HL-60/S4 treated with retinoic acid at 250 ng/mL for 4 days and 3 days (cell line): Measurements from ENCODE around the gene PTGES3.
"Not testable (repeated sequence)": the region's sequence is repeated elsewhere in the genome, so short reads cannot be mapped to it uniquely, and the experiment has no call there.

Source experiments
- in situ Hi-C: fragments of 300-500 bp; cut with MboI; formaldehyde crosslinking; loops from 2 replicates; pipeline ENCODE4 v1.7.0; 2022; ENCODE audit warnings: low sequenced_read_pairs

Gene PTGES3

DNA sequence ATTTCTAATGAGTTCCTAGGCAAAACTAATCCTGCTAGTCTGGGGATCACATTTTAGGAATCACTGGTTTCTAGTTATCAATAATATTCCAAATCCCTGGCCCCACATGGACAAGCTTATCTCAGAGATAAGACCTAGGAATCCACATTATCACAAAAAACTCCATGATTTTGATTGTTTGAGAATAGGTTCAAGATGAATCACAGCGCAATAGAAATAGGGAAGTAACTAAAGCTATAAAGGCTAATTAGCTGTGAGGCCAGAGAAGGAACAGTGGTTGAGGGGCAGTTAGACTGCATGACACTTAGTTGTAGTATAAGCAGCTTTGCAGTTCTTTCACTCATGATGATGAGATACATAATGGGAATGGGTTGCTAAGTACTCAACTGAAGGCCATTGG lies 29.2 kb downstream of the PTGES3 start:
- in situ Hi-C loops: no loop called here

DNA sequence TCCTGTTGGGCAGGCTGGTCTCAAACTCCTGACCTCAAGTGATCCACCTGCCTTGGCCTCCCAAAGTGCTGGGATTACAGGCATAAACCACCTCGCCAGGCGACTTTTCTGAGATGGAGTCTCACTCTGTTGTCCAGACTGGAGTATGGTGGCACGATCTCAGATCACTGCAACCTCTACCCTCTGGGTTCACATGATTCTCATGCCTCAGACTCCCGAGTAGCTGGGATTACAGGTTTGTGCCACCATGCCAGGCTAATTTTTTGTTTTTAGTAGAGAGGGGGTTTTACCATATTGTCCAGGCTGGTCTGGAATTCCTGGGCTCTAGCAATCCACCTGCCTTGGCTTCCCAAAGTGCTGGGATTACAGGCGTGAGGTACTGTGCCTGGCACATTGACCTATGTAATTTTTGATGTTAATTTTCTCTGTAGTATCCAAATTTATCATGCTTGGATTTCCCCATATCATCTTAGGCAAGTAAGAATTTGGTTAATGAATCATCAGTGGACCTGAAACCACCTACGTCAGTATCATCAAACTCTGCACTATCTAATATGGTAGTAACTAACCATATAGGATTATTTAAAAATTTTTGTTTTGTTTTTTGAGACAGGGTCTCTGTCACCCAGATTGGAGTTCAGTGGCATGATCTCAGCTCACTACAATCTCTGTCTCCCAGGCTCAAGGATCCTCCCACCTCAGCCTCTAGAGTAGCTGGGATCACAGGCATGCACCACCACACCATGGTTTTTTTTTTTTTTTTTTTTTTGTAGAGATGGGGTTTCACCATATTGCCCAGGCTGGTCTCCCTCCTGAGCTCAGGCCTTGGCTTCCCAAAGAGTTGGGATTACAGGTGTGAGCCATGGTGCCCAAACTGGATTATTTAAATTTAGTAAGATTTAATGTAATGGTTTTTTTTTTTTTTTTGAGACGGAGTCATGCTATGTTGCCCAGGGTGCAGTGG lies 30.4 kb downstream of the PTGES3 start:
- in situ Hi-C loops: no loop called here

DNA sequence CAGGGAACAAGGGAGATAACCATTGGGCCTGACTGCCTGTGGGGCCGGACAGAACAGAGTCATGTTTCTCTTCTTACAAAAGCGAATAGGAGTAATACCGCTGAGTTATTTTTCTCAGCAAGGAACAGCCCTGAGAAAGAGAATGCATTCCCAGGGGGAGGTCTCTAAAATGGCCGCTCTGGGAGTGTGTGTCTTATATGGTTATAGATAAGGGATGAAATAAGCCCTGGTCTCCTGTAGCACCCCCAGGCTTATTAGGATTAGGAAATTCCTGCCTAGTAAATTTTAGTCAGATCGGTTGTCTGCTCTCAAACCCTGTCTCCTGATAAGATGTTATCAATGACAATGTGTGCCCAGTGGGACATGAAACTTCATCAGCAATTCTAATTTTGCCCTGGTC lies 34.3 kb downstream of the PTGES3 start:
- in situ Hi-C loops: not testable (repeated sequence)

DNA sequence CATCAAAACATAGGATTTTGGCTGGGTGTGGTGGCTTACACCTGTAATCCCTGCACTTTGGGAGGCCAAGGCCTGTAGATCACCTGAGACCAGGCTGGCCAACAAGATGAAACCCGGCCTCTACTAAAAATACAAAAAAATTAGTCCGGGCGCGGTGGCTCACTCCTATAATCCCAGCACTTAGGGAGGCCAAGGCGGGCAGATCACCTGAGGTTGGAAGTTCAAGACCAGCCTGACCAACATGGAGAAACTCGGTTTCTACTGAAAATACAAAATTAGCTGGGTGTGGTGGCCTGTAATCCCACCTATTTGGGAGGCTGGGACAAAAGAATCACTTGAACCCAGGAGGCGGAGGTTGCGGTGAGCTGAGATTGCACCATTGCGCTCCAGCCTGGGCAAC lies 40.1 kb downstream of the PTGES3 start:
- in situ Hi-C loops: not testable (repeated sequence)

DNA sequence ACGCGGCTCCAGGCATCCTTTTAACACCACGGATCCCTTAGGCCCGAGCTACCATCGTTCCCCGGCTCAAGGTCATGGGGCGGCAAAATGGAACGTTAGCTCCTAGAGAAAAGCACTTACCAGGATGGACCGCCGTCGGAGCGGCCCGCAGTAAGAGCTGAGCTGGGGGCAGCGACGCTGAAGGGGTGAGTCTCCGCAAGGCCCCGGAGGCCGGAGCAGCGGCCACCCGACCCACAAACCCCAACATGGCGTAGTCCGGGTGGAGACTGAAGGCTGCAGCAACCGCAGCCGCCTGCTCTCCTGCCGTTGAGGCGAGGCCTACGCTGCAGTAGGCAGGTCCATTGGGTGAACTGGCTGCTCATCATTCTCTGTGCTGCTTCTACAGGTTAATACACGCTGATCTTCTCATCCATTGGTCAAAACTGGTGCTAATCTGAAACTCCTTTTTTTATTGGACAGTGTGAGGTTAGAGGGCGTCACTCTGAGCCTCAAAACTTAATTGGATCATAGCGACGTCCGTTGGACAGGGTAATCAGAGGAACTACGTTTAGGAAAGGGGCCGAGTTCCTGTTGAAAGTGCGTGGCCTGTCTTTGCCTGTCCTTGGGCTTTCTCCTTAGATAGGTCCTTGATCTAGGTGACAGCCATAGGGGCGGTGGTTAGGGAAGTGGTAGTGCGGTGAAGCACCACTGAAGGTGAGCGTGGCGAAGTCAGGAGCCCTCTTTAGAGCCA lies 42.2 kb downstream of the PTGES3 start, which contains the start of gene ATP5F1B:
ATP5F1B (minus strand) TSS at position 268 of the 730 bp plus-strand sequence; CDS start at position 247, 21 bp downstream.
- in situ Hi-C loops: no loop called here

DNA sequence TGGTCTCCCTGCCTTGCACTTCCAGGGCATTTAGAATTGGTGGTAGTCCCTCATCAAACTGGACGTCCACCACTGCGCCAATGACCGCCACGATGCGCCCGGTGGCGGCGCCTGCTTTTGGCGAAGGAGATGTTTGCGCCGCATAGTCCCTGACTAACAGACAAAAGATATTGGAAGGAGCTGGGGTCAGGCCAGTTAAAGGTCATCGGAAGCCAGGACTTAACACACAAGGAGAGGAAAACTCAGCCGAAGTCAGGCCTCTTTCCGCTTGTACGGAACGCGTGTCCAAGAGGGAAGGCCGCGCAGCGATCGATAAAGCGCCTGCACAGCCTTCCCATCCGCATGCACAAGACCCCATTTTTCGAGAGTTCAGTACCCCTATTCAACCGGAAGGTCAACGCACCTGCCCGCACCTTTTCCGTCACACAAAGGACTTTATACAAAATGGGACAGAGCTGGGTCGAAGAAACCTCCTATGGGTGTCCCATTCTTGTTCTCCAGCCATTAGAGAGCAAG lies 42.8 kb downstream of the PTGES3 start:
- in situ Hi-C loops: no loop called here

DNA sequence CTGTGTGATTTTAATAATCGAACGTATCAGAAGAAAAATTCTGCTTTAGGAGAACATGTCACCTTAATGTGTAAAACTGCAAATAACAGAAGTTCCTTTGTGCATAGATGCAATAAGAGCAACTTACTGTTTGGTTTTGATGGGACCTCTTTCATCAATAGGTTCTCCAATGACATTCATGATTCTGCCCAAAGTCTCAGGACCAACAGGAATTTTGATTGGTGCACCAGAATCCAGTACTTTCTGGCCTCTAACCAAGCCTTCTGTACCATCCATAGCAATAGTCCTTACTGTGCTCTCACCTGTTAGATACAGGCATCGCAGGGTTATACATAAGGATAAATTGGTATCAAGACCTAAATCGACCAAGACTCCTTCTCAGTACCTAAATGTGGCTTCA lies 43.4 kb downstream of the PTGES3 start:
- in situ Hi-C loops: no loop called here

DNA sequence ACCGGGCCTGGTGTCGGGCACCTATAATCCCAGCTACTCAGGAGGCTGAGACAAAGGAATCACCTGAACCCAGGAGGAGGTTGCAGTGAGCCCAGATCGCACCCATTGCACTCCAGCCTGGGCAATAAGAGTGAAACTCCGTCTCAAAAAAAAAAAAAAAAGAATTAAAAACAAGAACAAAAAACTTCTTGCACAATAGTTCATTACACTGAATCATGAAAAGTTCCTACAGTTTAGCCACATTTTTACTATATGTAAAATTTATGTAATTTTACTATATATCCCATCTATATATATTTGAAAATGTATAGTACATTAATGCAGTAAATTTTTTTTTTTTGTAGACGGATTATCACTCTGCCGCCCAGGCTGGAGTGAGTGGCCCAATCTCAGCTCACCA lies 46.9 kb downstream of the PTGES3 start:
- in situ Hi-C loops: no loop called here

DNA sequence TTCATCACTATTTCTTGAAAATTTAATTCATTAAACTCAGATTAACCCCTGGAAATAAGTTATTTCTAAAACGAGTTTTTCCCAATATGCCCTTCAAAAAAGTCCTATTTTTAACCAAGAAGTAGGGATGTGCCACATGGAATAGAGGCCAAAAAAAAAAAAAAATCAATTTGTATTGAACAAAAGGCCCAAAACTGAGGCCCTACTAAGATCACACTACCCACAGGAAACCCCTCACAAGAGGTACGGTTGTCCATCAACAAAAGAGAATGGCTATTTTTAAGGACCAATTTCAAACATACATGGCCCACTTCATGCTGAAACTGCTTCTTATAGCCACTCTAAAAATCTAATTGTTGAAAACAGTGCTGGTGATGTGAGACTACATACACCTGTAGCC lies 50.5 kb downstream of the PTGES3 start:
- in situ Hi-C loops: no loop called here

DNA sequence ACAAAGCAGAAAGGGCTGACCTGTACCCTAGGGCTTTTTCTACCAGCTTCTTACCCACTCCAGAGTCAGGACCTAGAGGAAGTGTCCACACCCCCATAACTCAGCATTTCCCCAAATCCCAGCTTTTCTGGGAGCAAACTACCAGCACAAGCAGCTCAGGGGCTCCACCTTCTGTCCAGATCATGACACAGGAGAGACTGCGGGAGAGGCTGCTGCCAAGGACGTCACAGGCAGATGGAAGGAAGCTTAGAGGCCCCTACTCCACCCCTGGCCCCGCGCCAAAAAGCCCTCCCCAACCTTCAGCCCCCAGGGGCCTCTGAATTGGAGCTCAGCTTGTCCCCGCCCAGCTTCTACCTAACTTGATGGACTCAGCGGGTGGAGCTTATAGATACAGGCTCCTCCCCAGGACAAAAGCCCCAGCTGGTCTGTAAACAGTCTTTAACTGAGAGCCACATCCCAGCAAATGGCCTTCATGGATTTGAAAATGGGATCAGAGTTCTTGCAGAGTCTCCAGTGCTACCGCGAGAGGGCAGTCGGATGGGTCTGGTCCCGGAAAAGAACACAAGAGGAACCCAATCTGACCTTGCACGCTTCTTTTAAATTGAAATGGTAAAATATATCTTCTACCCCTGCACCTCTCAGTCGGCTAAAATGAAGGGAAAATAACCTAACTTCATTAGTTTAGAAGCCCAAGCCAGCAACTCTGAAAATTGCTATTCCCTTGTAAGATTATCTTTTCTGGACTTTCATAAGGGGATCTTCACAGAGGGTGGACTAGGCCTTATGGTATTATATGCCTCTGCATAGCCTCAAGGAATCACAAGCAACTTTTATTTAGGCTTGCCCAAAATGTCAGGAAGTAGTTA lies 51.2 kb downstream of the PTGES3 start:
- in situ Hi-C loops: no loop called here

DNA sequence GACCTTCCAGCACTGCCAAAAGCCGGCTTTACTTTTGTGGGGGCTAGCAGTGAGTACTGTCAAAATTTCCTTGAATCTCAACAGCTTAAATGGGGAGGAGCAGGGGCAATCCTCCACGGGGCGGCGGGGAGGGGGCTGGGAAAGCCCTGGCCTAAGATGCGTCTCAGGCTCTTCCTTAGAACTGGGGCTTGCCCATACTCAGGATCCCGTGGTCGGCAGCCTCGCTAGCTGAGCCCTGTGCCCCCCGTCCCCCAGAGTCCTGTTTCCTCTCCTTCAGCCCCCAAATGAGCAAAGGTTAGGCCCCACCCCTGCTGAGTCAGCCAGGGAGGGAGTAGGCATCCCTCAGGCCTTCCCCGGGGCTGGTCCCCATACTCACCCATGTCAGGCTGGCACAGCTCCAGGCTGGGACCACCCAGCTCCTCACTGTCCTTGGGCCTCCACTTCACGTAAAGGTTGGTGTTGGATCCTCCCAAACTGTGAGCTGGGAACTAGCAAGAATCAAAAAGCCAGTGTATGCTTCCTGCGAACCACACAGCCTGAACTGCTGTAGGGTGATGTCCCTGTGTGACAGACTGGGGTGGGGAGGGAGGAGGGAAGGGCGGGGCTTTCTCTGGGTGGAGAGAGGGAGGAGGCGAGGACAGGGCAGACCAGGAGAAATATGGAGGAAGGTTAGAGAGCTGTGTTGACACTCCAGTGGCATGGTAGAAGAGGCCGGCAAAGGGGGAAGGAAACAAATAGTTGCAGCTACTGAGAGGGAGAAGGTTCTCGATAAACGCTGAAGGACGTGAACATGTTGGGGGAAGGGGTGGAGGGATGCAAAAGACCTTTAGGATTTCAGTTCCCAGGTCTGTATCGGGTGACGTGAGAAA lies 52.0 kb downstream of the PTGES3 start:
- in situ Hi-C loops: no loop called here

DNA sequence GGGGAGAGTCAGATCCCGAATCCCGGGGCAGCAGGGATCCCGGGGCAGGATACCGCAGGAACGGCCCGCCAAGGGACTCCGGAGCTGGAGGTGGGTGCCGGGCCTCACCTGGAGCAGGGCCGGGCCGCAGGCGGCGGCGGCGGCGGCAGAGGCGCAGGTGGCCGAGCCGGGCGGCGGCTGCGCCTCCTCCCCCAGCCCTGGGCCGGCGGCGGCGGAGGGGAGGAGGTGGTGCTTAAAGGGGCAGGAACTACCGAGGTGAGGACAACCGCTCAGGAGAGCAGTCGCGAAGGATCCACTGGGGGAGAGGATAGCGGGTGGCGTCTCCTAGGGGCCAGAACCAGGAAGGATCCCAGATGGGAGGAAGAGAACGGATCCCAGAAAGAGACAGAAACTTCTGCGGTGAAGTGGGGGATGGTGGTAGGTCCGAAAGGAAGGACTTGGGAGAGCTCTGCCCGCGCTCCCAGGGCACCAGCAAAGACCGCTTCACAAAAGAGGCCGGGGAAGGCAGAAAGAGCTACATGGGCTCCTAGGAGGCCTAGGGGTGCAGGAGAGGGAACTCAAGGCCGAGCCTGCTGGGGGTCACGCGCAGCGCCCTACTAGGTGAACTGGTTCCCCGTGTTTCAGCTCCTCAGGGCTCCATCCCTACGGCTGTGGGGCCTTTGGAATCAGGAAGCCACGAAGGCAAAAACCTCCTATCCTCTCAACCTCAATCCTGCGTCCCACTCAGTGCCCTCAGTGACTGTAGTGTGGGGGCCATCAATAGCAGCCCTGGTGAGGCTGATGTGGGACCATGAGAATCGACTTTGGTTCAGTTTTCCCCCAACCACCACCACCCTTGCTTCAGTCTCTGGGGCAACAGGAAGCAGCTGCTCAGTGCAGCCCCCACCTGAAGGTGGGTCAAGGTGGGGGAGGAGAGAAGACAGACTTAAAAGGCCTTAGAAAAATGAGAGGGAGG lies 53.0 kb downstream of the PTGES3 start:
- in situ Hi-C loops: no loop called here

DNA sequence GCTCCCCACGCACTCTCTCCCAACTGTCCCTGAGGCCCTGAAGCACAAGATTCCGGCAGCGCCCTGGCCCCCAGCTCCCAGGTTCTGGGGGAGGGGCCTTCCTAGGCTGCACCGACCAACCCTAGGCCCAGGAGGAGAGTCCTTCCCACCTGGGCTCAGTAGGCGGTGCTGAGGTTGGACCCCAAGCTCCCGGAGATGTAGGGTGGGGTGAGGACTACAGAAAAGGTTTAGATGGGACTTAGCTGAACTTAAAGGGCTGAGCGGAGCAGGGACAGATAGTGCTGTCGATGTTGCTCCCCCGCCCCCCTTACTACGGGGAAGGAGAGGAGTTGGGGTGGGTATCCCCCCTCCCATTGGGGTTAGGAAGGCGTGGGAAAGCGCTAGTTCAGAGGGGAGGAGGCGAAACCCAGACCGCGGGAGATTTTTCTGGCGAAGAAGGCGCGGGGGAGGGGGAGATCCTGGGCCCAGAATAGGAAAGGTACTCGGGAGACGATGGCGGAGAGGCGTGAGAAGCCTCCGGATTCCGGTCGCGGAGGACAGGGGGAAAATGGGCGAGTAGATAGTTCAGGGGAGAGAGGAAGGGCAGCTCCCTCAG lies 53.7 kb downstream of the PTGES3 start:
- in situ Hi-C loops: no loop called here

DNA sequence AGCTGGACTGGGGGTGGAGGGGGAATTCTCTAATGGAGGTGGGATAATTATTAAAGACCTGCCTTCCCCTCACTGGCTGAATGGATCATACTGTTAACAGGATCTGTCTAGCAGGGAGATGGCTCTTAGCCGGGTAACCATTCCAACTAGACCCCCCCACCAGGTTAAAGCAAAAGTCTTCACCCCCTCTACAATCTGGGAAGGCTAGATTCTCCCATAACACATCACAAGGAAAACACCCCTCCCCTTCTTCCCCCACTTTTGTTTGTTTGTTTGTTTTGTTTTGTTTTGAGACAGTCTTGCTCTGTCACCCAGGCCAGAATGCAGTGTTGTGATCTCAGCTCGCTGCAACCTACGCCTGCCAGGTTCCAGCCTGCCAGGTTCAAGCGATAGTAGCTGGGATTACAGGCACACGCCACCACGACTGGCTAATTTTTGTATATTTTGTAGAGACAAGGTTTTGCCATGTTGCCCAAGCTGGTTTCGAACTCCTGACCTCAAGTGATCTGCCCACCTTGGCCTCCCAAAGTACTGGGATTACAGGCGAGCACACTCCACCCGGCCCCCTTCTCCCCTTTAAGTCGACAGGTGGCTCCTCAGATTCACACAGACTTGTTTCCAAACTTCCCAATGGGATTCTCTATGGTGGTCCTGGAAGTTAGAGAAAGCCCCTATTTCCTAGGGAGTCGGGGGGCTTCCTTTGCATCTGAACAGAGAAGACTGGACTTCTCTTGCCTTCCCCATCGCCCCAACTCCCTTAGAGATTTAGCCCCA lies 54.4 kb downstream of the PTGES3 start:
- in situ Hi-C loops: no loop called here

DNA sequence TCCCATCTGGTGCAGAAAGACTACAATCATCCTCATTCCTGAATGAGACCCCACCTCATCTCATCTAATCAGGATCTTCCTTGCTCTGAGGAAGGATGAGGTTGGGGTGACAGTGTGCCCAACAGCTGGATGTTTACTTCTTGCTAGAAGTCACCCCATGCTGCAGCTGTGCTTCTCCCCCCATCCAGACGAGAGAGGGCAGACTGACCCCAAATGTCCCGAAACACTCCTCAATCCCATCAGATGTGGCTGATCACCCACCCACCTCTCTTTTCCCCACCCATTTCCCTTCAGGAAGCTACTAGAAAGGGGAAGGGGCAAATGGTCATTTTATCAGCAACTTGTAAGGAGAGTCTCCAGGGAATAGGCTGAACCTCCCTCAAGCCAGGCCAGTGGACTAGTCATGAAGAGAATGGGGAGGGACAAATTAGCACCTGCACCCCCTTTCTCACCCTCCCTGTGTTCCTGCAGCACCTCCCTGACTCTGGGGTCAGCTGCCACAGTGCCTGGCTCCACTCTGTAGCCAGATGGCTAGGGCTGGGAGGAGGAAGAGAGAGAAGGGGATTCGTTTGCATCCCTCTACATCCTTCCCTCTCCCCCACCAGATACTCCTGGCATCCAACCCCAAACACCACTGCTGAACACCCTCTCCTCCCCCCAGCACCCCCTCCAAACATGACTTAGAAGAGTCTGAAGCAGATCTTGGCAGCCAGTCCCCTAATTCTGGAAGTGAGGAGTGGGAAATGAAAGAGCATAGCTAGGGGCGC lies 55.2 kb downstream of the PTGES3 start:
- in situ Hi-C loops: no loop called here

DNA sequence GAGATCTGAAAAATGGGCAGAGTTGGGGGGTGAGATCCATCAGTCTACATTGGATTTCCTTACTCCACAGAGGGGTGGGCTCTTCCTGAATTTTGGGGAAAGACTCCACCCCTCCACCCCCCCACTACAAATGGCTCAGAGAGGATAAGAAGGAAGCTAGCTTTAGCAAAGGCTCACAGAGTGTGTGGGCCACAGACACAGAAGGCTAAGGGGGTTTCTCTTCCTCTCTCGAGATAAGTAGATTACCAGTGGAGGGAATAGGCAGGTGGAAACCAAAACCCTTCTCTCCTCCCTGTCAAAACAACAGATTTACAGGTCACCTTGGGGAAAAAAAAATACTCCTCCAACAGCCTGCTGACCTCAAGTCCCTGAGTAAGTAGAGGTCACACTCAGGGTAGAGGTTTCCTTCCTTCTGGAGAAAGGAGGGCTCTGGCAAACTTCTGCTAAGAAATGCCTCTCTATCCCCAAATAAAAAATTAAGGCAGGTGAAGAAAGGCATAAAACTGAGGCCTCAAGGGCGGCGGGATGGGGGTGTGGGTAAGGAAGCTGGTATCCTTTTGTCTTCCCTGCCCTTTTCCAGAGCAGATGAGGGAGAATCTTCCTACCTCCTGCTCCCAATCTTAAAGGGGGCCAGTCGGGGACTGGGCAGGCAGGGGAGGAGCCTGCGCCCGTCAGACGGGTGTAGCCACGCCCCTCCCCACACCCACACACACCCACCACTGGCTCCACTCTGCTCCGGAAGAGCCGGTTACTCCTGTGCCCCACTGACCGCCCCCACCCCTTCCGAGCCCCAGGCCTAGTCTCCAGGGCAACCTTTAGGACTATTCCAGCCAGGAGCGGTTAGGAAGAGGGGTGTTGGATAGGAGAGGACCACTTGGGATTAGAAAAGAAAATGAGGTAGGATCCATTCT lies 56.0 kb downstream of the PTGES3 start:
- in situ Hi-C loops: no loop called here
